ENCODE measurements around the gene TBCA. TPM values are rescaled to one million over a fixed set of nuclear protein-coding genes. Genes with fewer than 3 reads are reported as not detected.

The TBCA gene
- total and polyA plus RNA-seq, 2 of the 13 experiments (the other 11 are each of a cell fraction or from before 2014, with no cell fraction given), result 93.8 to 309 TPM

- WGBS (ENCODE audit: low lambda C conversion rate), result 94% methylated on average over 1 of the region's 1 CpG
- no peaks in the 10 kb centered on the region for H3K79me2 ChIP-seq (ENCODE audit: insufficient read depth, low read length)
- H3K9me3 ChIP-seq (ENCODE audit: low read length), result no peaks in the 10 kb centered on the region
- H3K9ac ChIP-seq (ENCODE audit: insufficient read depth, low read depth, low read length), result no peak overlapping the region
- H3K4me1 ChIP-seq (ENCODE audit: insufficient read depth, low read length), result 0 out of 2 replicates have a peak, but pooled peaks cover under 1% of the 10 kb centered on the region
- no TSS peak for BruUV-seq (replicated peaks)
- in situ Hi-C loops (cut with HindIII; ENCODE audit: extremely low pct_ligation_motif_present, low pct_unique_long_range_greater_than_20kb), result no loop called here
- no peak overlapping the region for H3K4me2 ChIP-seq (ENCODE audit: low read depth, low read length)
- intact Hi-C loops (cut with micrococcal nuclease; ENCODE audit: unreplicated experiment), result no loop called here
- no peaks in the 10 kb centered on the region for H3K36me3 ChIP-seq (replicated peaks in 1 of 2; ENCODE audit: control insufficient read depth in 1 of 2, insufficient read depth in 2 of 2, low read length in 2 of 2)
- CTCF ChIA-PET (ENCODE audit: low intra/inter-chr PET ratio, low total read pairs), result no interaction called here
- POLR2A ChIA-PET, result interaction anchor here (0.6 kb wide), 1 partner anchor 16 kb away, joined by 4 read pairs; no protein-coding TSS in a partner anchor
- no peaks in the 10 kb centered on the region for H4K20me1 ChIP-seq (ENCODE audit: insufficient read depth, low read length)
- TF ChIP-seq, protein P1, sequence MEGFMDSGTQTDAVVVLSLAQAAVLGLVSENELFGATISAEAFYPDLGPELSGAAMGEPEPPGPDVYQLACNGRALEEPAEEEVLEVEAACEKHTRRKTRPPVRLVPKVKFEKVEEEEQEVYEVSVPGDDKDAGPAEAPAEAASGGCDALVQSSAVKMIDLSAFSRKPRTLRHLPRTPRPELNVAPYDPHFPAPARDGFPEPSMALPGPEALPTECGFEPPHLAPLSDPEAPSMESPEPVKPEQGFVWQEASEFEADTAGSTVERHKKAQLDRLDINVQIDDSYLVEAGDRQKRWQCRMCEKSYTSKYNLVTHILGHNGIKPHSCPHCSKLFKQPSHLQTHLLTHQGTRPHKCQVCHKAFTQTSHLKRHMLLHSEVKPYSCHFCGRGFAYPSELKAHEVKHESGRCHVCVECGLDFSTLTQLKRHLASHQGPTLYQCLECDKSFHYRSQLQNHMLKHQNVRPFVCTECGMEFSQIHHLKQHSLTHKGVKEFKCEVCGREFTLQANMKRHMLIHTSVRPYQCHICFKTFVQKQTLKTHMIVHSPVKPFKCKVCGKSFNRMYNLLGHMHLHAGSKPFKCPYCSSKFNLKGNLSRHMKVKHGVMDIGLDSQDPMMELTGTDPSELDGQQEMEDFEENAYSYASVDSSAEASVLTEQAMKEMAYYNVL (CRISPR knock-in tag; IDR thresholded peaks at IDR 0.05; ENCODE audit: borderline replicate concordance), result no peak
- no peak for TF ChIP-seq ETV6 (CRISPR knock-in tag; conservative IDR thresholded peaks at IDR 0.05)
- ATAC-seq (no peak), FAIRE-seq (no peak), DNase-seq (ENCODE audit: low spot score) (no peak)
- no peaks in the 10 kb centered on the region for H3K27me3 ChIP-seq (ENCODE audit: control insufficient read depth in 1 of 2, insufficient read depth in 2 of 2, low read length in 2 of 2)
- H3K4me3 ChIP-seq (replicated peaks in 1 of 3; ENCODE audit: insufficient read depth in 1 of 3, low read depth in 2 of 3, low read length in 3 of 3), result no peak overlapping the region
- H3K27ac ChIP-seq (ENCODE audit: extremely low read length, insufficient read depth, low read length), result no peak overlapping the region
- H2AFZ ChIP-seq (ENCODE audit: low read length), result no peak overlapping the region
Observed at GRCh38 chr5:77797136-77797535, 21.0 kb upstream of the TBCA start.

DNA sequence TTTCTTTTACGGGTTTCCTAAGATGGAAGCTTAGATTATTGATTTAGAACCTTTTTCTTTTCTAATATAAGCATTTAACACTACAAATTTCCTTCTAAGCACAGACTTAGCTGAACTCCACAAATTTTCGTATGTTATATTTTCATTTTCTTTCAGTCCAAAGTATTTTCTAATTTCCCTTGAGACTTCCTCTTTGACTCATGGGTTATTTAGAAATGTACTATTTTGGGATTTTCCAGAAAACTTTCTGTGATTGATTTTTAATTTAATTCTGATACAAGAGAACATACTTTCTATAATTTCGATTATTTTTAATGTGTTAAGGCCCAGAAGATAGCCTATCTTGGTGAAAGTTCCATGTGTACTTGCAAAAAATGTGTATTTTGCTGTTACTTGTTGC lies 19.7 kb upstream of the TBCA start:
- CTCF ChIA-PET (ENCODE audit: low intra/inter-chr PET ratio, low total read pairs), result no interaction called here
- no peak for DNase-seq (ENCODE audit: low spot score)
- no TSS peak for BruUV-seq (replicated peaks)
- 19% methylated on average over 3 of the region's 3 CpGs for WGBS (ENCODE audit: low lambda C conversion rate)
- in situ Hi-C loops (cut with HindIII; ENCODE audit: extremely low pct_ligation_motif_present, low pct_unique_long_range_greater_than_20kb) (no loop called here), intact Hi-C loops (cut with micrococcal nuclease; ENCODE audit: unreplicated experiment) (no loop called here)
- H3K9ac ChIP-seq (ENCODE audit: insufficient read depth, low read depth, low read length), result no peak overlapping the region
- H2AFZ ChIP-seq (ENCODE audit: low read length), result no peak overlapping the region
- H3K27me3 ChIP-seq (ENCODE audit: control insufficient read depth in 1 of 2, insufficient read depth in 2 of 2, low read length in 2 of 2), result no peaks in the 10 kb centered on the region
- no peaks in the 10 kb centered on the region for H3K36me3 ChIP-seq (replicated peaks in 1 of 2; ENCODE audit: control insufficient read depth in 1 of 2, insufficient read depth in 2 of 2, low read length in 2 of 2)
- TF ChIP-seq KMT2B (CRISPR knock-in tag; IDR thresholded peaks at IDR 0.05) (no peak), TARDBP (CRISPR knock-in tag; IDR thresholded peaks at IDR 0.05) (no peak), MED13 (CRISPR knock-in tag; IDR thresholded peaks at IDR 0.05) (no peak), PRMT3 (CRISPR knock-in tag; IDR thresholded peaks at IDR 0.05; ENCODE audit: borderline replicate concordance, low read depth) (no peak), POLR2A (IDR thresholded peaks at IDR 0.05; ENCODE audit: insufficient read depth in 1 of 2, low read depth in 2 of 2, low read length in 2 of 2) (no peak), THAP11 (CRISPR knock-in tag; IDR thresholded peaks at IDR 0.05) (no peak), TBX2 (CRISPR knock-in tag; IDR thresholded peaks at IDR 0.05; ENCODE audit: borderline replicate concordance) (no peak), ZNF335 (CRISPR knock-in tag; IDR thresholded peaks at IDR 0.05) (no peak), BORCS8-MEF2B (CRISPR knock-in tag; IDR thresholded peaks at IDR 0.05) (no peak), RFX5 (IDR thresholded peaks at IDR 0.05; ENCODE audit: low read depth, low read length) (no peak), AGO1 (IDR thresholded peaks at IDR 0.05; ENCODE audit: low read depth, low read length, poor library complexity, severe bottlenecking) (no peak)
- H3K9me3 ChIP-seq (ENCODE audit: low read length), result no peaks in the 10 kb centered on the region
- no peak for FAIRE-seq
- H3K79me2 ChIP-seq (ENCODE audit: insufficient read depth, low read length), result no peaks in the 10 kb centered on the region
- H3K4me3 ChIP-seq (replicated peaks in 1 of 3; ENCODE audit: insufficient read depth in 1 of 3, low read depth in 2 of 3, low read length in 3 of 3), result no peak overlapping the region
- no peak overlapping the region for H3K27ac ChIP-seq (ENCODE audit: extremely low read length, insufficient read depth, low read length)
- ATAC-seq, result no peak
- no peaks in the 10 kb centered on the region for H4K20me1 ChIP-seq (ENCODE audit: insufficient read depth, low read length)
- POLR2A ChIA-PET, result no interaction called here
- peaks cover 13% of the 10 kb centered on the region for H3K4me1 ChIP-seq (ENCODE audit: insufficient read depth, low read length)
- no peak overlapping the region for H3K4me2 ChIP-seq (ENCODE audit: low read depth, low read length)

Measured in HepG2 (cell line).